Measurements from ENCODE around the gene FMO5. TPM values are rescaled to one million over a fixed set of nuclear protein-coding genes. Genes with fewer than 3 reads are reported as not detected.

FMO5 gene
- total RNA-seq, 1 experiment from 2014 or later = 0.72 TPM

- ChIA-PET POLR2A (interaction anchor here (0.6 kb wide), 2 partner anchors 38 to 62 kb away, joined by 3 read pairs; no protein-coding TSS in a partner anchor), CTCF (no interaction called here)
- no peaks in the 10 kb centered on the region for H3K36me3 Mint-ChIP-seq (ENCODE audit: insufficient read depth, unreplicated experiment)
- intact Hi-C loops (cut with micrococcal nuclease) = no loop called here
- no peaks in the 10 kb centered on the region for H3K4me1 Mint-ChIP-seq (ENCODE audit: insufficient read depth, unreplicated experiment)
- DNase-seq (ENCODE audit: unreplicated experiment) = no peak
- H3K27ac Mint-ChIP-seq (ENCODE audit: low read depth, unreplicated experiment) = no peak overlapping the region
- H3K27me3 Mint-ChIP-seq (ENCODE audit: insufficient read depth, unreplicated experiment) = no peaks in the 10 kb centered on the region
- H3K9me3 Mint-ChIP-seq (ENCODE audit: unreplicated experiment) = no peaks in the 10 kb centered on the region
- TF ChIP-seq CTCF (IDR thresholded peaks at IDR 0.05; ENCODE audit: unreplicated experiment) = no peak
- BruUV-seq (replicated peaks) = no TSS peak
- H3K4me3 Mint-ChIP-seq (ENCODE audit: unreplicated experiment) = no peak overlapping the region
Measured at GRCh38 chr1:147207192-147207591, 17.9 kb downstream of the FMO5 start.

- Mint-ChIP-seq H3K36me3 (ENCODE audit: insufficient read depth, unreplicated experiment) (no peaks in the 10 kb centered on the region), H3K4me1 (ENCODE audit: insufficient read depth, unreplicated experiment) (peaks cover 6% of the 10 kb centered on the region), H3K27me3 (ENCODE audit: insufficient read depth, unreplicated experiment) (no peaks in the 10 kb centered on the region), H3K9me3 (ENCODE audit: unreplicated experiment) (no peaks in the 10 kb centered on the region), H3K27ac (ENCODE audit: low read depth, unreplicated experiment) (no peak overlapping the region), H3K4me3 (ENCODE audit: unreplicated experiment) (no peak overlapping the region)
- no peak for TF ChIP-seq CTCF (IDR thresholded peaks at IDR 0.05; ENCODE audit: unreplicated experiment)
- no peak for DNase-seq (ENCODE audit: unreplicated experiment)
- intact Hi-C loops (cut with micrococcal nuclease) = no loop called here
- POLR2A ChIA-PET = interaction anchor here (0.6 to 1.3 kb wide), 3 partner anchors 31 to 433 kb away, joined by 3 read pairs; no protein-coding TSS in a partner anchor
- CTCF ChIA-PET = interaction anchor here (1.1 to 1.3 kb wide), 2 partner anchors 36 to 38 kb away, joined by 3 read pairs; partner anchors contain the start of gene CHD1L
- BruUV-seq (replicated peaks) = no TSS peak
Measured at GRCh38 chr1:147204080-147204479, 21.1 kb downstream of the FMO5 start.

- no TSS peak for BruUV-seq (replicated peaks)
- intact Hi-C loops (cut with micrococcal nuclease) = no loop called here
Measured at GRCh38 chr1:147202576-147202975, 22.6 kb downstream of the FMO5 start.

GRCh38 chr1:147201786-147202185 is 23.4 kb downstream of the FMO5 start:
- no TSS peak for BruUV-seq (replicated peaks)
- CTCF ChIA-PET = interaction anchor here (0.7 to 1.1 kb wide), 3 partner anchors 20 to 41 kb away, joined by 3 to 5 read pairs (median 3); no protein-coding TSS in a partner anchor
- no peak for DNase-seq (ENCODE audit: unreplicated experiment)
- Mint-ChIP-seq H3K4me1 (ENCODE audit: insufficient read depth, unreplicated experiment) (peaks cover 6% of the 10 kb centered on the region), H3K36me3 (ENCODE audit: insufficient read depth, unreplicated experiment) (no peaks in the 10 kb centered on the region), H3K27ac (ENCODE audit: low read depth, unreplicated experiment) (no peak overlapping the region), H3K9me3 (ENCODE audit: unreplicated experiment) (no peaks in the 10 kb centered on the region), H3K4me3 (ENCODE audit: unreplicated experiment) (no peak overlapping the region), H3K27me3 (ENCODE audit: insufficient read depth, unreplicated experiment) (no peaks in the 10 kb centered on the region)
- intact Hi-C loops (cut with micrococcal nuclease) = no loop called here
- POLR2A ChIA-PET = interaction anchor here (1.3 to 2.5 kb wide), 3 partner anchors 24 to 41 kb away, joined by 3 to 15 read pairs (median 5); partner anchors contain the start of genes CHD1L and FMO5
- no peak for TF ChIP-seq CTCF (IDR thresholded peaks at IDR 0.05; ENCODE audit: unreplicated experiment)

More at GRCh38 chr1:147202576-147202975, 22.6 kb downstream of the FMO5 start:
- ChIA-PET CTCF (no interaction called here), POLR2A (no interaction called here)
- DNase-seq (ENCODE audit: unreplicated experiment) = no peak
- TF ChIP-seq CTCF (IDR thresholded peaks at IDR 0.05; ENCODE audit: unreplicated experiment) = no peak
- Mint-ChIP-seq H3K4me3 (ENCODE audit: unreplicated experiment) (no peak overlapping the region), H3K36me3 (ENCODE audit: insufficient read depth, unreplicated experiment) (no peaks in the 10 kb centered on the region), H3K4me1 (ENCODE audit: insufficient read depth, unreplicated experiment) (peaks cover 6% of the 10 kb centered on the region), H3K27ac (ENCODE audit: low read depth, unreplicated experiment) (no peak overlapping the region), H3K9me3 (ENCODE audit: unreplicated experiment) (no peaks in the 10 kb centered on the region), H3K27me3 (ENCODE audit: insufficient read depth, unreplicated experiment) (no peaks in the 10 kb centered on the region)

Data from MCF 10A (cell line).